ENCODE results near the gene PLAU.

DNA sequence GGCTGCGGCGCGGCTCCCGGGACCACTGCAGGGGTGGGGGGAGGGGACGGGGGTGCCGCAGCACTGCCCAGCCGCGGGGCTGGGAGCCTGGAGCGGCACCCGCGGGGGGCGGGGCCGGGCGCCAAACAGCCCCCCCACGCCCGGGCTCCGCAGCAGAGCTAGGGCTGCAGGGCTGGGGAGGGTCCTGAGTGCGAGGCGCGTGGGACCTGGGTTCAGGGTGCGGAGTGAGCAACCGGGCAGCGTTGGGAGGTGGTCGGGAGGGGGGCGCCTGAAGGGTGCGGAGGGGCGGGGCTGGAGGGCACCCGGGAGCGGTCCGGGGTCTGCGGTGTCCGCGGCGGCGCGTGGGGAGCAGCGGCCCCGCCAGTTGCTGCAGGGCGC is 37.1 kb upstream of the PLAU start:
- TF ChIP-seq, protein P1, sequence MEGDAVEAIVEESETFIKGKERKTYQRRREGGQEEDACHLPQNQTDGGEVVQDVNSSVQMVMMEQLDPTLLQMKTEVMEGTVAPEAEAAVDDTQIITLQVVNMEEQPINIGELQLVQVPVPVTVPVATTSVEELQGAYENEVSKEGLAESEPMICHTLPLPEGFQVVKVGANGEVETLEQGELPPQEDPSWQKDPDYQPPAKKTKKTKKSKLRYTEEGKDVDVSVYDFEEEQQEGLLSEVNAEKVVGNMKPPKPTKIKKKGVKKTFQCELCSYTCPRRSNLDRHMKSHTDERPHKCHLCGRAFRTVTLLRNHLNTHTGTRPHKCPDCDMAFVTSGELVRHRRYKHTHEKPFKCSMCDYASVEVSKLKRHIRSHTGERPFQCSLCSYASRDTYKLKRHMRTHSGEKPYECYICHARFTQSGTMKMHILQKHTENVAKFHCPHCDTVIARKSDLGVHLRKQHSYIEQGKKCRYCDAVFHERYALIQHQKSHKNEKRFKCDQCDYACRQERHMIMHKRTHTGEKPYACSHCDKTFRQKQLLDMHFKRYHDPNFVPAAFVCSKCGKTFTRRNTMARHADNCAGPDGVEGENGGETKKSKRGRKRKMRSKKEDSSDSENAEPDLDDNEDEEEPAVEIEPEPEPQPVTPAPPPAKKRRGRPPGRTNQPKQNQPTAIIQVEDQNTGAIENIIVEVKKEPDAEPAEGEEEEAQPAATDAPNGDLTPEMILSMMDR (IDR thresholded peaks at IDR 0.05; ENCODE audit: low read depth, low read length), result no peak
- TF ChIP-seq EZH2phosphoT487 (IDR thresholded peaks at IDR 0.05; ENCODE audit: low read depth), result no peak
